ENCODE data around the gene APOC1. TPM values are rescaled to one million over a fixed set of nuclear protein-coding genes. Genes with fewer than 3 reads are reported as not detected.

APOC1 gene
- total RNA-seq, 4 donors from 2014 or later, result 38.6 to 58.3 (median 47.7) TPM

DNA sequence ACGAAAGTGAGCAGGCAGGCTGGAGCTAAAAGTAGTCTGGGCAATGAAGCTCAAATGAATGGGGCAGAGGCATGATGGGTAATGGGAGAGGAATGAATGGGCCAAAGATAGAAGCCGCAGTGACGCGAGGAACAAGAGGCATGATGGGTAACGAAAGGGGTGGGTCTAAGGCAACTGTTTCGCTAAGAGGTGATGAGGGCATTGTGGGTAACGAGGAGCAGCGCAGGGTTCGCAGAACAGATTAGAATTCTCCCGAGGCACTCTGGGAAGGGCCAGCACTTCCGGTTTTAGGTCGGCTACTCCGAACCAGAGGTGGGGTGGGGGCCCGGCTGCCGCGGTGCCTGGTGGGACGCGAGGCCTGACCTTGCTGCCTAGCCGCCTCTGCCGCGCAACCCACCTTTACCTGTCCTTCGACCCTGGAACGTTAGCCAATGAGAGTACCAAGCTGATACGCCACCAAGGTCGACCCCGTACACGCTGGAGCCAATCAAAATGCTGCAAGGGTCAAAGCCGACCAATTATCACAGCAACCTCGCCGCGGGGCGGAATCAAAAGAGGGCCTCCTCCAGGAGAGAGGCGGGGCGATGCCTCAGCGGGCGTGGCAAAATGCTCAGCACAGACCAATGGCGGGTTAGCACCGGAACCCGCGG lies 23.9 kb upstream of the APOC1 start:
- peak overlapping the region; percentile 98 for H3K27ac ChIP-seq
- no peaks in the 10 kb centered on the region for H3K9me3 ChIP-seq
- H3K36me3 ChIP-seq, result peaks cover 51% of the 10 kb centered on the region
- peak overlapping the region; percentile 86 for H3K4me3 ChIP-seq
- peaks cover 29% of the 10 kb centered on the region for H3K4me1 ChIP-seq
- WGBS, result 0% methylated on average over 25 of the region's 40 CpGs
- DNase-seq (ENCODE audit: low spot score in 2 of 2), result peak in 1 of 2 donors; percentile 100
- no peak for TF ChIP-seq EP300 (IDR thresholded peaks at IDR 0.05)
- TF ChIP-seq, protein P1, sequence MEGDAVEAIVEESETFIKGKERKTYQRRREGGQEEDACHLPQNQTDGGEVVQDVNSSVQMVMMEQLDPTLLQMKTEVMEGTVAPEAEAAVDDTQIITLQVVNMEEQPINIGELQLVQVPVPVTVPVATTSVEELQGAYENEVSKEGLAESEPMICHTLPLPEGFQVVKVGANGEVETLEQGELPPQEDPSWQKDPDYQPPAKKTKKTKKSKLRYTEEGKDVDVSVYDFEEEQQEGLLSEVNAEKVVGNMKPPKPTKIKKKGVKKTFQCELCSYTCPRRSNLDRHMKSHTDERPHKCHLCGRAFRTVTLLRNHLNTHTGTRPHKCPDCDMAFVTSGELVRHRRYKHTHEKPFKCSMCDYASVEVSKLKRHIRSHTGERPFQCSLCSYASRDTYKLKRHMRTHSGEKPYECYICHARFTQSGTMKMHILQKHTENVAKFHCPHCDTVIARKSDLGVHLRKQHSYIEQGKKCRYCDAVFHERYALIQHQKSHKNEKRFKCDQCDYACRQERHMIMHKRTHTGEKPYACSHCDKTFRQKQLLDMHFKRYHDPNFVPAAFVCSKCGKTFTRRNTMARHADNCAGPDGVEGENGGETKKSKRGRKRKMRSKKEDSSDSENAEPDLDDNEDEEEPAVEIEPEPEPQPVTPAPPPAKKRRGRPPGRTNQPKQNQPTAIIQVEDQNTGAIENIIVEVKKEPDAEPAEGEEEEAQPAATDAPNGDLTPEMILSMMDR (IDR thresholded peaks at IDR 0.05), result no peak
- TF ChIP-seq POLR2A (IDR thresholded peaks at IDR 0.05), result peak in 1 of 2 donors; percentile 45
- TF ChIP-seq POLR2AphosphoS5 (IDR thresholded peaks at IDR 0.05), result peak in 2 of 3 donors; percentile 43 to 85
- H3K27me3 ChIP-seq, result no peaks in the 10 kb centered on the region

DNA sequence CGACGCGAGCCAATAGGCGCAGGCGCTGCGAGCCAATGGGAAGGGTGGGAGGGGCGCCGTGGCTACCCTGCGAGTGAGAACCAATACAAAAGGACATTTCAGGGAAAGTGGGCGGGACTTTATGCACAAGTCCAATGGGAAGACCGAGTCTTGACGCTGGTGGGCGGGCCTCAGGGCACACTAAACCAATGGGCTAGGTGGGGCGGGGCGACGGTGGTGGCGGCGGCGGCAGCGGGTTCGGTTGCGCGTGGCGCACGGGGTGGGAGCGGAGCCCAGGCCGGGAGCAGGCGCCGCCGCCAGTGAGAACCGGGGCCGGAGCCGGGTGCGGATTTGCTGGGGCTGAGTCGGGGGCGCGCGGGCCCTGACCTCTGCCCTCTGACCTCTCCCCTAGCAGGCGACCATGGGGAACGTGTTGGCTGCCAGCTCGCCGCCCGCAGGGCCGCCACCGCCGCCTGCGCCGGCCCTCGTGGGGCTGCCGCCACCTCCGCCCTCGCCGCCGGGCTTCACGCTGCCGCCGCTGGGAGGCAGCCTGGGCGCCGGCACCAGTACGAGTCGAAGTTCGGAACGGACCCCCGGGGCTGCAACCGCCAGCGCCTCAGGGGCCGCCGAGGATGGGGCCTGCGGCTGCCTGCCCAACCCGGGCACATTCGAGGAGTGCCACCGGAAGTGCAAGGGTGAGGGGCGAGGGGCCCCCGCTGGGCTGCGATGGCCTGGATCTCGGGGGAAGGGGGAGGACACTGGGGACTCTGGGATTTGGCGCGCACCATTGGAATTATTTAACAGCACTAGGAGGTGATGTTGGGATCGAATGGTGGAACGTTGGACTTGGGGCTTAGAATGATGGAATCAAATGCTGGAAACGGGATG lies 23.2 kb upstream of the APOC1 start, which contains the start of gene TOMM40:
Gene TOMM40, plus strand, starts transcription at position 239 of the 867 bp plus-strand sequence. Its CDS starts 162 bp downstream, at position 401.
- 1% methylated on average over 35 of the region's 81 CpGs for WGBS
- H3K27me3 ChIP-seq, result no peaks in the 10 kb centered on the region

DNA sequence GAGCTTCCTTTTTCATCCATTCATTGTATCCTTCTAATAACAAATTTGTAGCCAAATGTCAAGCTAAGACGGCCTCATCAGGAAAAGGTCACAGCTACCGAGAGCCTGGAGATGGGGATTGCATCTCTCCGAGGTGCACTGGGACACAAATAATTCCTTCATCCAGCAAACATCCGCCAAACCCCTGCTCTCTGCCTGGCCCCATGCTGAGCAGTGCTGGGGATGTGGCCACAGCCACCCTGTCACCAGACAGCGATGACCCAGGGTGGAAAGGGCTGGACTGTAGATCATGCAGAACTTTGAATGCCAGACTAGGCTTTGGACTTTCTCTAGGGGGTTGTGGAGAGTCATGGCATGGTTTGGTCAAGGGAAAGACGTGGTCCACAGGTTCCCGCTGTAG lies 21.5 kb upstream of the APOC1 start:
- Histone ChIP-seq H3K27me3 (no peaks in the 10 kb centered on the region), H3K27ac (no peak overlapping the region), H3K4me1 (peaks cover 29% of the 10 kb centered on the region), H3K36me3 (peaks cover 52% of the 10 kb centered on the region), H3K4me3 (no peak overlapping the region), H3K9me3 (no peaks in the 10 kb centered on the region)
- DNase-seq (ENCODE audit: low spot score in 2 of 2), result no peak
- TF ChIP-seq, protein P1 (IDR thresholded peaks at IDR 0.05), result no peak
- no peak for TF ChIP-seq POLR2A (IDR thresholded peaks at IDR 0.05)
- TF ChIP-seq POLR2AphosphoS5 (IDR thresholded peaks at IDR 0.05), result no peak
- TF ChIP-seq EP300 (IDR thresholded peaks at IDR 0.05), result no peak
- WGBS, result 90% methylated on average over 7 of the region's 7 CpGs

More for the DNA sequence above, 23.2 kb upstream of the APOC1 start, which contains the start of gene TOMM40:
- Histone ChIP-seq H3K9me3 (no peaks in the 10 kb centered on the region), H3K4me1 (peaks cover 29% of the 10 kb centered on the region), H3K27ac (peak within 1 kb of the TSS; percentile 98), H3K36me3 (peaks cover 52% of the 10 kb centered on the region), H3K4me3 (peak within 1 kb of the TSS; percentile 86)
- DNase-seq (ENCODE audit: low spot score in 2 of 2), result peak in 1 of 2 donors; percentile 100
- TF ChIP-seq POLR2AphosphoS5 (IDR thresholded peaks at IDR 0.05) (no peak), EP300 (IDR thresholded peaks at IDR 0.05) (no peak), POLR2A (IDR thresholded peaks at IDR 0.05) (no peak)
- TF ChIP-seq, protein P1 (IDR thresholded peaks at IDR 0.05), result no peak

DNA sequence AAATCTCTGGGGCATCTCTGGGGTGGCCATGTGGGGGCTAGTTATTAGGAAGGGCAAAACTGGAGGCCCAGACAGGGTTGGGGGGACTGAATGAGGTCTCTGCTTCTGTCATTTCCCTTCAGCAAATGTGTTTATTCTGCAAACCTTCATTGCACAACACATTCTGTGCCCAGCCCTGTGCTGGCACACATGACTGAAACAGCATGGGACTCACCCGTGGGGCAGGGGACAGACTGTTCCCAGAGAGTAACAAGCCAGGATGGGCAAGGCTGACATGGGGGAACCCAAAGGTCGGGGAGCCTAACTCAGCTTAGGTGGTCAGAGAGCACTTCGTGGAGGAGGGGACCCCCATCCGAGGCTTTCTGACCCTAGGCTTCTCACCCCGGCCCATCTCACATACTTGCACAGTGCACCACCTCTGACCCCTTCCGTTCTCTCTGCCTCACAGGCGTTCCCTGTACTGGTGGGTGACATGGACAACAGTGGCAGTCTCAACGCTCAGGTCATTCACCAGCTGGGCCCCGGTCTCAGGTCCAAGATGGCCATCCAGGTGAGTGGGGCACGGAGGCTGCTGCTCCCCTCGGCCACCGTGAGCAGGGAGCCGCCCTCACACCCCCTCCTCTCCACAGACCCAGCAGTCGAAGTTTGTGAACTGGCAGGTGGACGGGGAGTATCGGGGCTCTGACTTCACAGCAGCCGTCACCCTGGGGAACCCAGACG lies 20.9 kb upstream of the APOC1 start:
- H3K27me3 ChIP-seq, result no peaks in the 10 kb centered on the region
- H3K36me3 ChIP-seq, result peaks cover 53% of the 10 kb centered on the region
- WGBS, result 89% methylated on average over 8 of the region's 18 CpGs
- no peaks in the 10 kb centered on the region for H3K9me3 ChIP-seq
- no peak overlapping the region for H3K4me3 ChIP-seq
- peaks cover 29% of the 10 kb centered on the region for H3K4me1 ChIP-seq
- TF ChIP-seq EP300 (IDR thresholded peaks at IDR 0.05) (no peak), POLR2AphosphoS5 (IDR thresholded peaks at IDR 0.05) (no peak), POLR2A (IDR thresholded peaks at IDR 0.05) (no peak)
- TF ChIP-seq, protein P1 (IDR thresholded peaks at IDR 0.05), result no peak
- H3K27ac ChIP-seq, result no peak overlapping the region
- DNase-seq (ENCODE audit: low spot score in 2 of 2), result no peak

Data from suprapubic skin (tissue), 4 donors.